ENCODE data around the gene WDFY2. TPM values are rescaled to one million over a fixed set of nuclear protein-coding genes. Genes with fewer than 3 reads are reported as not detected.

WDFY2 gene
- polyA plus RNA-seq, 1 donor from 2014 or later, result 5.3 TPM

DNA sequence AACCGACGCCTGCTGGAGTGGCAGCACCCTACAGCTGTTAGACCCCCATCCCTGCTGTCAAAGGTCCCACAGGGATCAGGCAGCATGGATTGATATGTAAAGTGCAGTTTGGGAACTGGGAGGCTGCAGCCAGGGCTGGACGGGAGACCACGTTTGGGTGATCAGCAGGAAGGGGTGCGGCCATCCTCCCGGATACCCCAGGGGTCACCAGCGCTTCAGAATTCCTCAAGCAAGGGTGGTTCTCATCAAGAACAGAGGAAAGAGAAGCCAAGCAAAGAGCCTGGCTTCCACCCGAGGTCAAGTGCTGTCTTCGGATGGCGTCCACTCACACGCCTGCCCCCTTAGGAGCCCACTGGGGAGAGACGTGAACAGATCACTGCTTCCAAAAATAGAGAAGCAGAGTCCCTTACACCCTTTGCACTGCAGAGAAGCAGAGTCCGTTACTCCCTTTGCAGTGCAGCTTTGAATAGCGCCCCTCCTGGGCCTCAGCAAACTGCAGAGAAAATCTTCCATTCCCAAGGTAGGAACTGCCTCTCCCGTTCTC lies 184.2 kb downstream of the WDFY2 start:
- no peaks in the 10 kb centered on the region for H4K20me1 ChIP-seq (ENCODE audit: insufficient read depth)
- H3K36me3 ChIP-seq (ENCODE audit: insufficient read depth, low read length), result no peaks in the 10 kb centered on the region
- no peak overlapping the region for H3K9ac ChIP-seq (ENCODE audit: low read length)
- H3K79me2 ChIP-seq (replicated peaks; ENCODE audit: insufficient read depth, low read length), result no peaks in the 10 kb centered on the region
- H3K4me2 ChIP-seq (ENCODE audit: low read length), result no peak overlapping the region
- H3F3A ChIP-seq (ENCODE audit: insufficient read depth, low read length, poor library complexity, severe bottlenecking), result no peaks in the 10 kb centered on the region
- no peak overlapping the region for H3K4me3 ChIP-seq (ENCODE audit: low read length)
- no peak overlapping the region for H3K27ac ChIP-seq (ENCODE audit: low read length)
- no peak for TF ChIP-seq MXI1 (conservative IDR thresholded peaks at IDR 0.05; ENCODE audit: poor library complexity, severe bottlenecking)
- H2AFZ ChIP-seq (ENCODE audit: low read depth, low read length), result no peak overlapping the region
- H3K9me3 ChIP-seq (ENCODE audit: low read length), result no peaks in the 10 kb centered on the region
- H3K9me2 ChIP-seq (ENCODE audit: insufficient read depth, low read length), result no peaks in the 10 kb centered on the region
- H3K27me3 ChIP-seq (ENCODE audit: insufficient read depth, low read depth, low read length), result no peaks in the 10 kb centered on the region

DNA sequence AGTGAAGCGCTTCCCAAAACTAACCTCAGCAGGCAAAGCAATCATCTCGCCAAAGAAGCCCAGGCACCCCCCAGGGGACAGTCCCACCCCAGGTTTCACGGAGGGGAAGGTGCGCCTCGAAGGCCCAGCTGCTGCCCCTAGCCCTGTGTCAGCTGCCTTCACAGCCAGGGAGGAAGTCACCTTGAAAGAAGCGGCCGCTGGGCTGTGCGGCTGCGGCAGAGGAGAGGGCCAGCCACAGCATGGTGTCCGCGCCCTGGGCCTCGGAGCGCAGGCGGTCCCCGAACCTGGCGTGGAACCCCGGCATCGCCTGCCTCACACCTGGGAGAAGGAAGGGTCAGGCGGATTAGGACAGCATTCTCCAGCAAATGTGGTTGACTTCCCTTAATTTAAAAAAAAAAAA lies 184.7 kb downstream of the WDFY2 start:
- no peaks in the 10 kb centered on the region for H3F3A ChIP-seq (ENCODE audit: insufficient read depth, low read length, poor library complexity, severe bottlenecking)
- no peak overlapping the region for H3K4me3 ChIP-seq (ENCODE audit: low read length)
- H3K4me2 ChIP-seq (ENCODE audit: low read length), result no peak overlapping the region
- no peaks in the 10 kb centered on the region for H3K79me2 ChIP-seq (replicated peaks; ENCODE audit: insufficient read depth, low read length)
- TF ChIP-seq TAF1 (IDR thresholded peaks at IDR 0.05; ENCODE audit: low read depth) (no peak), EP300 (conservative IDR thresholded peaks at IDR 0.05; ENCODE audit: poor library complexity, severe bottlenecking) (no peak), MXI1 (conservative IDR thresholded peaks at IDR 0.05; ENCODE audit: poor library complexity, severe bottlenecking) (no peak), POLR2AphosphoS5 (IDR thresholded peaks at IDR 0.05) (no peak), EZH2 (IDR thresholded peaks at IDR 0.05; ENCODE audit: borderline replicate concordance, insufficient read depth, low read length, poor library complexity, severe bottlenecking) (no peak), SMC3 (conservative IDR thresholded peaks at IDR 0.05; ENCODE audit: poor library complexity) (no peak), RAD21 (conservative IDR thresholded peaks at IDR 0.05) (no peak)
- TF ChIP-seq, protein P1, sequence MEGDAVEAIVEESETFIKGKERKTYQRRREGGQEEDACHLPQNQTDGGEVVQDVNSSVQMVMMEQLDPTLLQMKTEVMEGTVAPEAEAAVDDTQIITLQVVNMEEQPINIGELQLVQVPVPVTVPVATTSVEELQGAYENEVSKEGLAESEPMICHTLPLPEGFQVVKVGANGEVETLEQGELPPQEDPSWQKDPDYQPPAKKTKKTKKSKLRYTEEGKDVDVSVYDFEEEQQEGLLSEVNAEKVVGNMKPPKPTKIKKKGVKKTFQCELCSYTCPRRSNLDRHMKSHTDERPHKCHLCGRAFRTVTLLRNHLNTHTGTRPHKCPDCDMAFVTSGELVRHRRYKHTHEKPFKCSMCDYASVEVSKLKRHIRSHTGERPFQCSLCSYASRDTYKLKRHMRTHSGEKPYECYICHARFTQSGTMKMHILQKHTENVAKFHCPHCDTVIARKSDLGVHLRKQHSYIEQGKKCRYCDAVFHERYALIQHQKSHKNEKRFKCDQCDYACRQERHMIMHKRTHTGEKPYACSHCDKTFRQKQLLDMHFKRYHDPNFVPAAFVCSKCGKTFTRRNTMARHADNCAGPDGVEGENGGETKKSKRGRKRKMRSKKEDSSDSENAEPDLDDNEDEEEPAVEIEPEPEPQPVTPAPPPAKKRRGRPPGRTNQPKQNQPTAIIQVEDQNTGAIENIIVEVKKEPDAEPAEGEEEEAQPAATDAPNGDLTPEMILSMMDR (IDR thresholded peaks at IDR 0.05; ENCODE audit: poor library complexity, severe bottlenecking), result no peak
- TF ChIP-seq, protein P2, sequence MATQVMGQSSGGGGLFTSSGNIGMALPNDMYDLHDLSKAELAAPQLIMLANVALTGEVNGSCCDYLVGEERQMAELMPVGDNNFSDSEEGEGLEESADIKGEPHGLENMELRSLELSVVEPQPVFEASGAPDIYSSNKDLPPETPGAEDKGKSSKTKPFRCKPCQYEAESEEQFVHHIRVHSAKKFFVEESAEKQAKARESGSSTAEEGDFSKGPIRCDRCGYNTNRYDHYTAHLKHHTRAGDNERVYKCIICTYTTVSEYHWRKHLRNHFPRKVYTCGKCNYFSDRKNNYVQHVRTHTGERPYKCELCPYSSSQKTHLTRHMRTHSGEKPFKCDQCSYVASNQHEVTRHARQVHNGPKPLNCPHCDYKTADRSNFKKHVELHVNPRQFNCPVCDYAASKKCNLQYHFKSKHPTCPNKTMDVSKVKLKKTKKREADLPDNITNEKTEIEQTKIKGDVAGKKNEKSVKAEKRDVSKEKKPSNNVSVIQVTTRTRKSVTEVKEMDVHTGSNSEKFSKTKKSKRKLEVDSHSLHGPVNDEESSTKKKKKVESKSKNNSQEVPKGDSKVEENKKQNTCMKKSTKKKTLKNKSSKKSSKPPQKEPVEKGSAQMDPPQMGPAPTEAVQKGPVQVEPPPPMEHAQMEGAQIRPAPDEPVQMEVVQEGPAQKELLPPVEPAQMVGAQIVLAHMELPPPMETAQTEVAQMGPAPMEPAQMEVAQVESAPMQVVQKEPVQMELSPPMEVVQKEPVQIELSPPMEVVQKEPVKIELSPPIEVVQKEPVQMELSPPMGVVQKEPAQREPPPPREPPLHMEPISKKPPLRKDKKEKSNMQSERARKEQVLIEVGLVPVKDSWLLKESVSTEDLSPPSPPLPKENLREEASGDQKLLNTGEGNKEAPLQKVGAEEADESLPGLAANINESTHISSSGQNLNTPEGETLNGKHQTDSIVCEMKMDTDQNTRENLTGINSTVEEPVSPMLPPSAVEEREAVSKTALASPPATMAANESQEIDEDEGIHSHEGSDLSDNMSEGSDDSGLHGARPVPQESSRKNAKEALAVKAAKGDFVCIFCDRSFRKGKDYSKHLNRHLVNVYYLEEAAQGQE (IDR thresholded peaks at IDR 0.05; ENCODE audit: borderline replicate concordance), result no peak
- H3K27ac ChIP-seq (ENCODE audit: low read length), result no peak overlapping the region
- no peak overlapping the region for H2AFZ ChIP-seq (ENCODE audit: low read depth, low read length)
- no peaks in the 10 kb centered on the region for H3K36me3 ChIP-seq (ENCODE audit: insufficient read depth, low read length)
- H3K9me2 ChIP-seq (ENCODE audit: insufficient read depth, low read length), result no peaks in the 10 kb centered on the region
- H3K27me3 ChIP-seq (ENCODE audit: insufficient read depth, low read depth, low read length), result no peaks in the 10 kb centered on the region
- no peaks in the 10 kb centered on the region for H4K20me1 ChIP-seq (ENCODE audit: insufficient read depth)
- H3K9ac ChIP-seq (ENCODE audit: low read length), result no peak overlapping the region
- no peaks in the 10 kb centered on the region for H3K9me3 ChIP-seq (ENCODE audit: low read length)
